Vagina (tissue), 2 donors: ENCODE results near the gene PARP14.

Experiments
- POLR2AphosphoS5 ChIP-seq, 2 donors: sonication (generic); formaldehyde crosslinking; IDR thresholded peaks; one replicate each; pipeline ENCODE4 v1.9.0; 2017; ENCODE audit warnings: antibody characterized with exemption in 2 of 2, mild to moderate bottlenecking in 2 of 2, low read depth in 1 of 2; ENCODE audit not compliant: insufficient read depth in 1 of 2
- TF ChIP-seq, protein P1 (sequence below), 3 experiments: fragments of 450-650 bp in 2 of 3; fragments of 200-600 bp in 1 of 3; sonication (generic) in 1 of 3; IDR thresholded peaks; one replicate each; pipeline ENCODE4 v1.5.1; 2017 to 2019; ENCODE audit warnings: antibody characterized with exemption in 3 of 3, mild to moderate bottlenecking in 2 of 3, moderate library complexity in 2 of 3

DNA sequence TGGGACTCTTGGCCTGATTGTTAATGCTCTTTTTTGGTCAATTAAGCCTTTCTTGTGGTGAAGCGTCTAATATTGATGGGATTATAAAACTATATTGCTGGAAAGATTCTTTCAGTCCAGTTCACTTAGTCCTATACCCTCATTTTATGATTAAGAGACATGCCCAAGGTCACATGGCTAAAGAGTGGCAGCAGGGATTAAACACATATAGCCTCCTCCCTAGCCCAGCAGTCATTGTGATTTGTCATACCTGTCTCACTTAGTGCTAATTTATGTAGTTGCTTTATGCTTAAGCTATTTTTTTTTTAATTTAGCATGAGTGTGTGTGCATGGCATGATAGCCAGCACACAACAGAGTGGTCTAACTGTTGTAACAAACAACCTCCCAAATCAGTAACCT lies 9.5 kb downstream of the PARP14 start:
- TF ChIP-seq, protein P1, sequence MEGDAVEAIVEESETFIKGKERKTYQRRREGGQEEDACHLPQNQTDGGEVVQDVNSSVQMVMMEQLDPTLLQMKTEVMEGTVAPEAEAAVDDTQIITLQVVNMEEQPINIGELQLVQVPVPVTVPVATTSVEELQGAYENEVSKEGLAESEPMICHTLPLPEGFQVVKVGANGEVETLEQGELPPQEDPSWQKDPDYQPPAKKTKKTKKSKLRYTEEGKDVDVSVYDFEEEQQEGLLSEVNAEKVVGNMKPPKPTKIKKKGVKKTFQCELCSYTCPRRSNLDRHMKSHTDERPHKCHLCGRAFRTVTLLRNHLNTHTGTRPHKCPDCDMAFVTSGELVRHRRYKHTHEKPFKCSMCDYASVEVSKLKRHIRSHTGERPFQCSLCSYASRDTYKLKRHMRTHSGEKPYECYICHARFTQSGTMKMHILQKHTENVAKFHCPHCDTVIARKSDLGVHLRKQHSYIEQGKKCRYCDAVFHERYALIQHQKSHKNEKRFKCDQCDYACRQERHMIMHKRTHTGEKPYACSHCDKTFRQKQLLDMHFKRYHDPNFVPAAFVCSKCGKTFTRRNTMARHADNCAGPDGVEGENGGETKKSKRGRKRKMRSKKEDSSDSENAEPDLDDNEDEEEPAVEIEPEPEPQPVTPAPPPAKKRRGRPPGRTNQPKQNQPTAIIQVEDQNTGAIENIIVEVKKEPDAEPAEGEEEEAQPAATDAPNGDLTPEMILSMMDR (IDR thresholded peaks at IDR 0.05), result no peak
- TF ChIP-seq POLR2AphosphoS5 (IDR thresholded peaks at IDR 0.05; ENCODE audit: insufficient read depth in 1 of 2, low read depth in 1 of 2), result no peak
